ENCODE data around the gene BMERB1. TPM values are rescaled to one million over a fixed set of nuclear protein-coding genes. Genes with fewer than 3 reads are reported as not detected.

Gene BMERB1
- total and polyA plus RNA-seq, 9 of the 15 experiments (the other 6 are each of a cell fraction or from before 2014, with no cell fraction given) = 0.29 to 2.9 (median 0.94) TPM

GRCh38 chr16:15464401-15465186 is 30.2 kb downstream of the BMERB1 start (continued):
- TF ChIP-seq ZNF589 (CRISPR knock-in tag; IDR thresholded peaks at IDR 0.05; ENCODE audit: low read depth) (no peak), SAFB2 (IDR thresholded peaks at IDR 0.05; ENCODE audit: borderline replicate concordance, low read depth, low read length, severe bottlenecking) (no peak), NR4A1 (CRISPR knock-in tag; IDR thresholded peaks at IDR 0.05) (no peak), NR4A1 (tag; IDR thresholded peaks at IDR 0.05) (peak; percentile 94), BMI1 (IDR thresholded peaks at IDR 0.05; ENCODE audit: low read length) (no peak), PTTG1 (tag; IDR thresholded peaks at IDR 0.05; ENCODE audit: low read depth) (peak; percentile 67), DMBX1 (CRISPR knock-in tag; IDR thresholded peaks at IDR 0.05; ENCODE audit: borderline replicate concordance) (no peak), MECOM (CRISPR knock-in tag; IDR thresholded peaks at IDR 0.05) (0 out of 2 replicates have a peak, but pooled peaks have one; percentile 43), ZBTB43 (CRISPR knock-in tag; IDR thresholded peaks at IDR 0.05) (no peak), CEBPZ (IDR thresholded peaks at IDR 0.05; ENCODE audit: borderline replicate concordance, low read depth, low read length) (no peak), GTF2A2 (tag; IDR thresholded peaks at IDR 0.05) (peak; percentile 69; the same call in 1 of the 2 replicates), TEAD1 (CRISPR knock-in tag; IDR thresholded peaks at IDR 0.05) (peak in 1 of 2 experiments; percentile 74; a peak in 1 of 4 replicates), HDAC8 (tag; IDR thresholded peaks at IDR 0.05) (peak; percentile 86), KLF6 (CRISPR knock-in tag; IDR thresholded peaks at IDR 0.05; ENCODE audit: borderline replicate concordance) (peak; percentile 55; the same call in 1 of the 2 replicates), ZNF280A (IDR thresholded peaks at IDR 0.05; ENCODE audit: low read depth, partially characterized antibody) (no peak), AFF1 (IDR thresholded peaks at IDR 0.05; ENCODE audit: low read depth in 1 of 2, partially characterized antibody in 2 of 2) (no peak)

Data from K562 (cell line).